NK-92 treated with Interleukin-12 subunit alpha and Interleukin-12 subunit beta, amount 100 ng/mL, for 24 hours (cell line): ENCODE measurements around the gene ELK1.

ENCODE experiments used
- DNase-seq: peaks from one replicate; lab custom pipeline; 2025; lab: John Stamatoyannopoulos, UW

The ELK1 gene

DNA sequence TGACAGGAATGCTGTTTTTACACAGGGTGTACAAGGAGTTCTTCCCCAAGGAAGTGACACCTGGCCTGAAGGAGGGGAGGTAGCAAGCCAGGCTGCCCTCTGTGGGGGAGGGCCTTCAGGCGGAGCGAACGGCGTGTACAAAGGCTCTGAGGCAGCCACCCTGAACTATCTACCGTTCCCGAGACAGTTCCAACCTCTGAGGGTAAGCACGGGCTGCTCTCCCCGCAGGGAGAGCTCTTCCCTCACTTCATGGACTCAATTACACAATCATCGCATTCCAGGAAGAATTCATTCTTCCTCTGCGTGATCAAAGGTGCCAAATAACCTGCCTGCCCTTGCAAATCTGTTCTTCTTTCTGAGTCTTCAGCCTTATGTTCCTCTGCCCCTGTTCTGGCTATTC is 4.8 kb downstream of the ELK1 start:
- no peak for DNase-seq

DNA sequence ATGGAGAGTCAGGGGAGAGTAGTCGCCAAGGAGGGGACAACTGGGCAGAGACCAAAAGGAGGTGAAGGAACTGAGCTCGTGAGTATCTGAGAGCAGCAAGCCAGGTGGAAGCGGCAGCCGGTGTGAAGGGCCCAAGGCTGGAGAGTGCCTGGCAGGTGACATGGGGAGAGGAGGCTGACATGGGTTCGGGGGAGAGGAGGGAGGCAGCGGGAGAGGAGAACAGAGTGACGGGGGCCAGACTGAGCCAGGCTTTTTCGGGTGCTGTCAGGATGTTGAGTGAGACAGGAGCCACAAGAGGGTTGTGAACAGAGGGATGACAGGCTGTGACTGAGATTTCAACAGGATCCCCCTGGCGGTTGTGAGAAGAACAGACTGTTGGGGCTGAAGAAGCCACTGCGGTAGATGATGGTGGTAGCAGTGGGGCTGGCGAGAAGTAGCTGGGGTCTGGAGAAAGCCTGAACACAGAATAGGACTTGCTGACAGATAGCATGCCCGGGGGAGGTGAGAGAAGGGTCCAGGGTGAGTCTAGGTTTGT is 5.7 kb downstream of the ELK1 start:
- DNase-seq: no peak

DNA sequence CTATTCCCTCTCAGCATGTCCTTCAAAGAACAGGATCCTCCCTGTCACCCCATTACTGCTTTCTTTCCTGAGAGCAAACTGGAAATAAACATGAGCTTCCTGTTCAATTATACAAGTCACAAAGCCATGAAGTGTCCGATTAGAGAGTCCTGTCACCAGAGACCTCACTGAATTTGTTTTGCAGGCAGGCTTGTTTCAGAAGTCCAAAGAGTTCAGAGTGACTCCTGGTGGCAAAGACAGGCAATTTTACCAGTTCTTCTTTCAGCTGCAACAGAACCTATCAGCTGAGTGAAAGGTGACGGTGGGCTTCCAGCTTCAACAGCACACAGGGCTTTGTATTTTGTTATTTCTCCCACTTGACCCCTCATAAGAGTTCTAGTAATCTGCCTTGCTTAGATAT is 6.4 kb downstream of the ELK1 start:
- no peak for DNase-seq

DNA sequence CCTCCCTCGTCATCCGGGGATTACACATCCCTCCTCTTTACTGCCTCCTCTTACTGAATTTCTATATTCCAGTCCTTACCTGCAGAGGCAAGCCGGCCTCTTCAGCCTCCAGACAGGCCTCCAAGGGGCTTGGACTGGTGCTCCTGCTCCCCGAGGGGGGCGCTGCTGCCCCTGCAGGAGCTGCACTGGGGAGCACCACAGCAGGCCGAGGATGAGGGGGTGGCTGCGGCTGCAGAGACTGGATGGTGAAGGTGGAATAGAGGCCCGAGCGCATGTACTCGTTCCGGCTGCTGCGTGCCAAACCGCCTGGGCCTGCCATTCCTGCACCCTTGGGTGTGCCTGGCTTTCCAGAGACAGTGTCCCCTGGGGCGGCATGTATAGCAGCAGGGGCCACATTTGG is 11.5 kb downstream of the ELK1 start:
- DNase-seq: no peak

DNA sequence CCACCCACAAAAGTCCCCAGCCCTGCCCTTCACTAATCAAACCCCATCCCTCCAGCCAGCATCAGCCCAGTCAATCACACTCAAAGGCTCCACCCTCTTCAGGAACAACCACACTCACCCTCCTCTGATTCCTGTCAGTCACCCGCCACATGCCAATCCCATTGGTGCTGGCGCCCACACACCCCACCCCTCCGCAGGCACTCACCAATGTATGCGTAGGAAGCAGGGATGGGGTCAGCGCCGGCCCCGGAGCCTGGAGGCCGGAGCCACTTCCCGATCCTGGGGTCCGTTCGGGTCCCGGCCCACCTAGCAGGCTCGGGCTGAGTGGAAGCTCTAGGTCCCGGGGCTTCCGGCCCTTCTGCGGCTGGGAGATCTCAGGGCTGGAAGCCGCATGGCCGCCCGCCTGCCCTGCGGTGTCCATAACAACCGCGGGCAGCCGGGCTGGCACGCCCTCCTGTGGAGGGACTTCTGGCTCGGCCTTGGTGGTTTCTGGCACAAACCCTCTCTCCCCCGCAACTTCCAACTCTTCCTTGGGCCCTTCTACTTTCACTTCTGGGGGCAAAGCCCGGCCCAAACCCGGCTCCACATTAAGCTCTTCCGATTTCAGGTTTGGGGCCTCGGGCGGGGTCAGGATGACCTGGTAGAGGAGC is 12.7 kb downstream of the ELK1 start:
- no peak for DNase-seq

GRCh38 chrX:47634871-47635575 is 15.3 kb downstream of the ELK1 start:
- no peak for DNase-seq

DNA sequence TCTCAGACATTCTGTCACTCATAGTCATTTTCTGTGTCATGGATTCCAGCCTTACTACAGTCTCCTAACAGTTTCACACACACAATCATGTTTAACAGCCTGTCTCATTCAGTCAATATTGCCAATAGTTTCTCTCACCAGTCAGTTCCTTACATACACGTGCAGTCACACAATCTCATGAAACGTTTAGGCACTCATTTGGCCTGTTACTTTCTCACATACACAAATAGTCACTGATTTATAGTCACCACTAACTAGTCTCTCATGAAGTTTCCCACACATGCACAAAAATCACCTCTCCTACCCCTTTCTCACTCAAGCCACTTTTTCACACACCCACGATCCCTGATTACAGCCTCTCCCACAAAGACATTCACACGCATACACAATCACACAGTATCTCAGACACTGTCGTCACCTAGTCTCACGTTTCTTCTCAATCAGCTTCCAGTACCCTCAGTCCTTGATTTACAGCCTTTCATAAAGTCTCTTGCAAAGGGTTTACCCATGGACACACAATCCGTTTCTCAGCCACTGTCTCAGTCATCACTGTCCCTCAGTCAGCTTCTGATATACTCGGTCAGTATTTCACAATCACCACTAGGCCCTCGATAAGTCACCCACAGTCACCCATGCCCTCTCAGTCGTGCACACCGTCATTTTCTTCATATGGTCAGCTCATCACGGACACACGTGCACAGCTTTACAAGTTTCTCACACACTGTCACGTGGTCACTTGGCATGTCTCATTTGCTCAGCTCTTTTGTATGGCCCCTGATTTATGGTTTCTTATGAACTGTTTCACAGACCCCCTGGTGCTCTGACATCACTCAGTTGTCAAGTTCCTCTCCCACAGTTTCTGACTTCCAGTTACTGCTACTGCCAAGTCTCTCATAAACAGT is 16.4 kb downstream of the ELK1 start:
- no peak for DNase-seq

DNA sequence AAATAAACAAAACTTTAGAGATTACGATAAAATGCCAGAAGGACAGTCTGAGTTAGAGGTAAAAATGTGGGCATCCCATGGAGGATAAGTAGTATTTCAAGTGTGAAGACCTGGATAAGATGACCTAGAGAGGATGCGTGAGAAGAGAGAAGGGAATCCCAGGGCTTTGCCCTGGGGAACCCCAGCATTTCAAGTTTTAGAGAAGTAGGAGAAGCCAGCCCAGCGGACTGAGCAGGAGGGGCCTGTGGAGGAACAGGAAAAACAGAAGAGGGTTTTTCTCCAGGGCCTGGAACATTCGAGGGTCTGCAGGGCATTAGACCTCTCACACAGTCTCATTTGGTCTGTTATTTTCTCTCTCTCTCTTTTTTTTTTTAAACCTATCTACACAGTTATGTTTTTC is 17.7 kb downstream of the ELK1 start:
- DNase-seq: no peak

DNA sequence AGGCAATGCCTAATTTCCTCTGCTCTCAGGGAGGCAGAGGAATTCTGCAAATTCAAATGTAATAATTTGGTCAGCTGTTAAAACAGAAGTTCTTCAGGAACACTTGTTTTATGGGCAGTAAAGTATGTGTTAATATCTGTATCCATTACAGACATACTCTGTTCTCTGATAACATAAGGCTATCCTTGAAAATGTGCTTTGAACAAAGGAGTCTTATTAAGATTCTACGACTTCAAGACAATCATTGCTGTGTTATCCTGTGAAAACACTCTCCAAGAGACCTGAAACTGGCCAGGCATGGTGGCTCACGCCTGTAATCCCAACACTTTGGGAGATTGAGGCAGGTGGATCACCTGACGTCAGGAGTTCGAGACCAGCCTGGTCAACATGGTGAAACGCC is 18.7 kb downstream of the ELK1 start:
- DNase-seq: no peak

- no peak for DNase-seq
Measured at GRCh38 chrX:47629419-47630200, 20.8 kb downstream of the ELK1 start, which contains the start of gene CFP. CFP (minus strand) TSS chrX:47629930; CDS start chrX:47629844, 86 bp downstream.

DNA sequence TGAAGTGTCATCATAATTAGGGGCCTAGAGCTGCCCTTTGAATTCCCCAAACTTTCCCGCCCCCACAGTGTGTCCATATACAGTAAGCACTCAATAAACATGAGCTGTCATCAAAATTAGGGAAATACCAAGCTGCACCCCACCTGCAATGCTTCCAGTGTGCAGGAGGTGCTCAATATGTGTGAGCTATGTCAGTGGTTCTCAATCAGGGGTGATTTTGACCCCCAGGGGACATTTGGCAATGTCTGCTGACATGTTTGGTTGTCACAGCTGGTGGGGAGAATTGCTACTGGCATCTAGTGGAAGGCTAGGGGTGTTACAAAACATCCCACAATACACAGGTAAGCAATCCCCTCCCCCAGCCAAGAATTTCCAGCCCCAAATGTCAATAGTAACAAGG is 21.4 kb downstream of the ELK1 start:
- DNase-seq: no peak

- no peak for DNase-seq
Measured at GRCh38 chrX:47625365-47625764, 25.0 kb downstream of the ELK1 start.

DNA sequence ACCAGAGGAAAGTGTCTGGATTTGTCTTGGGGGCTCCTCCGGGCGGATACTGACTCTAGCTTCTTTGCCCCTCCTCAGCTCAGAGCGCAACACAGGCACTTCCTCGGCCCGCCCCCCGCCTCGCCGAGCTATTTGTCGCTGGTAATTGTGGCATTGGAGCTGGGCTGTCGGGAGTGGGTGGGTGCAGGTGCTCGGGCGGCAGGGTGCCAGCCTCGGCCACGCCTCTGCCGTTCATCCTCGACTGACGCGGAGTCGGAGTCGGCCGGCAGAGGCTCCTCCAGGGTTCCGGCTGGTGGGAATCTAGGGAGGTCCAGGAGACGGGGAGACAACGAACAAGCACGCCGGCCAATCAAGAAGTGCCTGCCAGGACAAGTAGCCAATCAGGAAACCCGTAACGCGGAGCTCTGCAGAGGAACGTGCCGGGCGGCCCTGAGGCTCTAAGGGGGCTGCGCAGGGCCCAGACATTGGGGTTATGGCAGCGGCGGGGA is 26.8 kb downstream of the ELK1 start:
- no peak for DNase-seq

DNA sequence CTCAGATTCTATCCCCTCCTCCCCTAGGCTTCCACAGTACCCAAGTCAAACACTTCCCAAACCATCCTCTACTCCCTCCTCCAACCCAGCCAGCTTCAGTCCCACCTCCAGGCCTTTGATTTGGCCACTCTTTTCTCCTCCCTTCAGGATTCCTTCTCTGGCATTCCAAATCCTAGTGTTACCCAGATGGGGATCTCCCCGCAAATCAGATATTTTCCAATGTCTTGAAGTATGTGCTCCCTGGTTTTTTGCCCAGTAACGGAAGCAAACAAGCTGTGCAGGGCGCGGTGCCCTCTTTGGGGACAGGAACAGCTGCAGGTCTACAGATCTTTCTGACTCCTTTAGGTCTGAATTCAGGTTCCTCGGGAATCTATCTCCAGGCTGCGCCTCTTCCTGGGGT is 28.5 kb downstream of the ELK1 start:
- no peak for DNase-seq

DNA sequence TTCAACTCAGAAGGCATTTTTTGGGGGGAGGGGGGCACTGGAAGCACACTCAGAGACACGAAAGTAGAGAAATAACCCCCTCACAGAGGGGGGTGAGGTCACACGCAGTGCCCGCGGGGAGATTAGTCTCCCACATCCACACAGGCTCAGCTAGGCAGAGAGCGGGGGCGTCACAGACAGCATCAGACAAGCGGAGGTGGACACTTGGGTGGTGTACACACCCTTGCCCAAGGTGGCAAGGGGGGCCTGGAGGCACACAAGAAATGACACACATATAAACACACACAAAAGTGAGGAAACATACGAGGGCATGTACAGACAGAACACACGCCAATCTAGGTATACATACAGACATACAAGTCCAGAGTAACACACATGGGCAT is 30.1 kb downstream of the ELK1 start:
- no peak for DNase-seq

DNA sequence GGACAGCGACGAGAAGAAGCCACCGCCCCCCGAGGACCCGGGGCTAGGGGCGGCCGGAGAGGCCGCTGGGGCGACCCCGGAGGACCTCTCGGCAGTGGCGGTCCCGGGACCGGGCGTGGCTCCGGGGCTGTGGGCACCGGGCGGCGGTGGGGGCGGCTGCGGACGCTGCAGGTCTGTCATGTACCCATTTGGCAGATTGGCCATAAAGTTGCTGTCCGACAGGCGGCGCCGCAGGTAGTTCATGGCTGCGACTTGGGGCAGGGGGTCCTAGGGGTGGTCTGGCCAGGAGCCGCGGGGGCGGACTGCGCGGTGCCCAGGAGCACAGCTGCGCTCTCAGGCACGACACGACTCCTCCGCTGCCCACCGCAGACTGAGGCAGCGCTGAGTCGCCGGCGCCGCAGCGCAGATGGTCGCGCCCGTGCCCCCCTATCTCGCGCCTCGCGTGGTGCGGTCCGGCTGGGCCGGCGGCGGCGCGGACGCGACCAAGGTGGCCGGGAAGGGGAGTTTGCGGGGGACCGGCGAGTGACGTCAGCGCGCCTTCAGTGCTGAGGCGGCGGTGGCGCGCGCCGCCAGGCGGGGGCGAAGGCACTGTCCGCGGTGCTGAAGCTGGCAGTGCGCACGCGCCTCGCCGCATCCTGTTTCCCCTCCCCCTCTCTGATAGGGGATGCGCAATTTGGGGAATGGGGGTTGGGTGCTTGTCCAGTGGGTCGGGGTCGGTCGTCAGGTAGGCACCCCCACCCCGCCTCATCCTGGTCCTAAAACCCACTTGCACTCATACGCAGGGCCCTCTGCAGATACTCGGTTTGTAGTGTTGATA is 30.7 kb downstream of the ELK1 start, which contains the start of gene SYN1:
Gene SYN1, minus strand, starts transcription at position 372 of the 817 bp plus-strand sequence. Its CDS starts 129 bp downstream, at position 243.
- no peak for DNase-seq

- DNase-seq: no peak
Measured at GRCh38 chrX:47618923-47619485, 31.4 kb downstream of the ELK1 start.

GRCh38 chrX:47614618-47615017 is 35.7 kb downstream of the ELK1 start:
- no peak for DNase-seq

- DNase-seq: no peak
Measured at GRCh38 chrX:47613082-47613481, 37.3 kb downstream of the ELK1 start.

- no peak for DNase-seq
Measured at GRCh38 chrX:47612418-47612817, 37.9 kb downstream of the ELK1 start.
